K562 (cell line): ENCODE results near the gene SAMD3.

Source experiments
- CREB1 ChIP-seq, 2 experiments: sonication (generic) in 1 of 2; formaldehyde crosslinking in 1 of 2; IDR thresholded peaks; 2 replicates each; pipeline versions ENCODE4 v1.6.1 to v1.8.0; 2012 to 2022; ENCODE audit warnings: inconsistent platforms in 1 of 2, mild to moderate bottlenecking in 1 of 2, missing genetic modification reagents in 1 of 2, moderate library complexity in 1 of 2
- NBN ChIP-seq: fragments of 450-650 bp; IDR thresholded peaks from 2 replicates; pipeline ENCODE4 v1.6.1; 2016; ENCODE audit warnings: low read depth, mild to moderate bottlenecking
- ZNF121 ChIP-seq: sonication (generic); formaldehyde crosslinking; conservative IDR thresholded peaks from 2 replicates; pipeline ENCODE4 v1.8.0; 2022; ENCODE audit warnings: missing genetic modification reagents

DNA sequence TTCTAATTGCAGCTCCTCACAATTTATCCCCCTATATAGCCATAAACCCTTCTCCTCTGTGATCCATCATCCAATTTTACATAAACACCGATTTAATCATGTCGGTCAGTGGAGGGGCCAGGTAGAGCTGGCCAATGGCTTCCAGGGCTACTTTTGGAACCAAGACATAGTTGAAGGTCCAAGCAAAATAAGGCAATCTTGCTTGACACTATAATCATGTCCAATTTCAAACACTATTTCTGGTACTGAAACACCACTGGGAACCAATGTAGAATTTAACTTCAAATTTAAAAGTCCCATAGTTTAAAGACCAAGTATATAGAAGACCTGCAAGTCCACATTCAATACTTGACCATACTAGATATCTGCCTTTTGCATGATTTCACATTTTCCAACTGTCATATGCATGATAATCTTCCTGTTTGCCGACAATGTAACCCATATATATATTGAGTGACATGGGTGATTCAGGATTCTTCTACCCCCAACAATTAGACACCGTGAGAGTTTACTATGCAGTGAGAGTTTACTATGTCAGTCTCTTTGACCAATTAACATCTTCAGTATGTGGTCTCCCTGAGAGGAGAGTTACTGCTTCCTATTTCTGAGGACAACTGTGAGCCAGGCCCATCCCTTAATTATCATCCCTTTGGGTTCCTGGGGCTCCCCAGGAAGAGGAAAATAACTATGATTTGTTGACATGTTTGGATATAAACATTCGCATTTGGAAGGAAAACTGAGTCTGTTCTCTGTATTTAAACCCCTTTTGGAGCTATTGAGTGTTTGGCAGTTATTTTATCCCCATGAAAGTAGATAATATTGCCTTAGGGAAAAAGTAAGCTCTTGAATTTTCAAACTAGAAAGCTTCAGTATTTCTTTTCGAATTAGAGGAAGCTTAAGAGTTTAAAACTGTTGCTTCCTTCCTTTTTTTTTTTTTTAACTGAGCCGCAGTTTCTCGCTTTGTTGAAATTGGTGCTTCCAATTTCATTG, 31.8 kb downstream of the SAMD3 start:
- TF ChIP-seq ZNF121 (CRISPR knock-in tag) (no peak), NBN (no peak), CREB1 (IDR thresholded peaks at IDR 0.05) (no peak), CREB1 (CRISPR knock-in tag; IDR thresholded peaks at IDR 0.05) (no peak)
